Measurements from ENCODE around the gene DAPK1.

DNA sequence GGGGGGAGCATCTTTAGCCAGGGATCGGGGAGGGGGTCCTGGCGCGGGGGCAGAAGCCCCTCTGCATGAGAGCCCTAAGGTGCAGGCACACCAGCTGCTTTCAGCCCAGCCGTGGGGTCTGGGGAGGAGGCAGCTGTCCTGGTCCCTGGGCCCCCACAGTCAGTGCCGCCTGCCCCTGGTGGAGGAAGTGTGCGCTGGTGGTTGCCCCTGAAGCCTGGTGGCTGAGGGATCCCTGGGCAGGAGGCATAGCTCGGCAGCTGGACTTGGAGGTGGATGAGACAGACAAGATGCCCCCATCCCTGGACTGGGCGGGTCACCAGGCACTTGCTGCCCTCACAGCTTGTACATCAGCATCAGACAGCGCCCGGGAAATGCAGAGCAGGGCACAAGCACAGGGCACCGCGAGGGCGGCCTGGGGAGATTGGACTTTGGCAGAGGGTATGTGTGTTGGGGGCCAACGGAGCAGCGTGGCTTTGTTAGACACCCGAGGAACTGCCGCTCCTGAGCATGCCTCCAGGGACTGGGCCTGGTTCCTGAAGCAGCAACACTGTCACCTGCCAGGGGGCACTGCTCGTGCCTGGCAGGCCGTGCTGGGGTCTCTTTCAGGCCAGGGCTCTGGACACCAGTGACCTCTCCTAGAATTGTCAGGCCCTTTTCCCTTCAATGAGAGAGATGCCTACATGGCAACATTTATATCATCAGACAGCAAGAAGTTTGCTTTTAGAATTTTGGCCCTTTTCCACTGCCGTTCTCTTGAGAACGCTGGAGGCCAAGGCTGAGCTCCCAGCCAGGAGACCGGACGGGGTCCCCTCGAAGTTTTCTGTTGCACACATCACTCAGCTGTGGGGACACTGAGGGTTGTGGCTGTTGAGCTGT lies 186.3 kb downstream of the DAPK1 start:
- TF ChIP-seq SP3 (tag by site-specific recombination; IDR thresholded peaks at IDR 0.05) (no peak), ZNF121 (tag by site-specific recombination; IDR thresholded peaks at IDR 0.05) (no peak), GFI1B (tag by site-specific recombination; IDR thresholded peaks at IDR 0.05) (no peak), ZNF2 (tag by site-specific recombination; IDR thresholded peaks at IDR 0.05) (no peak), ZNF776 (tag by site-specific recombination; IDR thresholded peaks at IDR 0.05; ENCODE audit: borderline replicate concordance) (no peak), SCRT2 (tag by site-specific recombination; IDR thresholded peaks at IDR 0.05) (no peak)
- TF ChIP-seq, protein P1, sequence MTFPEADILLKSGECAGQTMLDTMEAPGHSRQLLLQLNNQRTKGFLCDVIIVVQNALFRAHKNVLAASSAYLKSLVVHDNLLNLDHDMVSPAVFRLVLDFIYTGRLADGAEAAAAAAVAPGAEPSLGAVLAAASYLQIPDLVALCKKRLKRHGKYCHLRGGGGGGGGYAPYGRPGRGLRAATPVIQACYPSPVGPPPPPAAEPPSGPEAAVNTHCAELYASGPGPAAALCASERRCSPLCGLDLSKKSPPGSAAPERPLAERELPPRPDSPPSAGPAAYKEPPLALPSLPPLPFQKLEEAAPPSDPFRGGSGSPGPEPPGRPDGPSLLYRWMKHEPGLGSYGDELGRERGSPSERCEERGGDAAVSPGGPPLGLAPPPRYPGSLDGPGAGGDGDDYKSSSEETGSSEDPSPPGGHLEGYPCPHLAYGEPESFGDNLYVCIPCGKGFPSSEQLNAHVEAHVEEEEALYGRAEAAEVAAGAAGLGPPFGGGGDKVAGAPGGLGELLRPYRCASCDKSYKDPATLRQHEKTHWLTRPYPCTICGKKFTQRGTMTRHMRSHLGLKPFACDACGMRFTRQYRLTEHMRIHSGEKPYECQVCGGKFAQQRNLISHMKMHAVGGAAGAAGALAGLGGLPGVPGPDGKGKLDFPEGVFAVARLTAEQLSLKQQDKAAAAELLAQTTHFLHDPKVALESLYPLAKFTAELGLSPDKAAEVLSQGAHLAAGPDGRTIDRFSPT (tag by site-specific recombination; IDR thresholded peaks at IDR 0.05): no peak
- TF ChIP-seq, protein P2, sequence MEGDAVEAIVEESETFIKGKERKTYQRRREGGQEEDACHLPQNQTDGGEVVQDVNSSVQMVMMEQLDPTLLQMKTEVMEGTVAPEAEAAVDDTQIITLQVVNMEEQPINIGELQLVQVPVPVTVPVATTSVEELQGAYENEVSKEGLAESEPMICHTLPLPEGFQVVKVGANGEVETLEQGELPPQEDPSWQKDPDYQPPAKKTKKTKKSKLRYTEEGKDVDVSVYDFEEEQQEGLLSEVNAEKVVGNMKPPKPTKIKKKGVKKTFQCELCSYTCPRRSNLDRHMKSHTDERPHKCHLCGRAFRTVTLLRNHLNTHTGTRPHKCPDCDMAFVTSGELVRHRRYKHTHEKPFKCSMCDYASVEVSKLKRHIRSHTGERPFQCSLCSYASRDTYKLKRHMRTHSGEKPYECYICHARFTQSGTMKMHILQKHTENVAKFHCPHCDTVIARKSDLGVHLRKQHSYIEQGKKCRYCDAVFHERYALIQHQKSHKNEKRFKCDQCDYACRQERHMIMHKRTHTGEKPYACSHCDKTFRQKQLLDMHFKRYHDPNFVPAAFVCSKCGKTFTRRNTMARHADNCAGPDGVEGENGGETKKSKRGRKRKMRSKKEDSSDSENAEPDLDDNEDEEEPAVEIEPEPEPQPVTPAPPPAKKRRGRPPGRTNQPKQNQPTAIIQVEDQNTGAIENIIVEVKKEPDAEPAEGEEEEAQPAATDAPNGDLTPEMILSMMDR (tag by site-specific recombination; IDR thresholded peaks at IDR 0.05): no peak
- TF ChIP-seq, protein P3, sequence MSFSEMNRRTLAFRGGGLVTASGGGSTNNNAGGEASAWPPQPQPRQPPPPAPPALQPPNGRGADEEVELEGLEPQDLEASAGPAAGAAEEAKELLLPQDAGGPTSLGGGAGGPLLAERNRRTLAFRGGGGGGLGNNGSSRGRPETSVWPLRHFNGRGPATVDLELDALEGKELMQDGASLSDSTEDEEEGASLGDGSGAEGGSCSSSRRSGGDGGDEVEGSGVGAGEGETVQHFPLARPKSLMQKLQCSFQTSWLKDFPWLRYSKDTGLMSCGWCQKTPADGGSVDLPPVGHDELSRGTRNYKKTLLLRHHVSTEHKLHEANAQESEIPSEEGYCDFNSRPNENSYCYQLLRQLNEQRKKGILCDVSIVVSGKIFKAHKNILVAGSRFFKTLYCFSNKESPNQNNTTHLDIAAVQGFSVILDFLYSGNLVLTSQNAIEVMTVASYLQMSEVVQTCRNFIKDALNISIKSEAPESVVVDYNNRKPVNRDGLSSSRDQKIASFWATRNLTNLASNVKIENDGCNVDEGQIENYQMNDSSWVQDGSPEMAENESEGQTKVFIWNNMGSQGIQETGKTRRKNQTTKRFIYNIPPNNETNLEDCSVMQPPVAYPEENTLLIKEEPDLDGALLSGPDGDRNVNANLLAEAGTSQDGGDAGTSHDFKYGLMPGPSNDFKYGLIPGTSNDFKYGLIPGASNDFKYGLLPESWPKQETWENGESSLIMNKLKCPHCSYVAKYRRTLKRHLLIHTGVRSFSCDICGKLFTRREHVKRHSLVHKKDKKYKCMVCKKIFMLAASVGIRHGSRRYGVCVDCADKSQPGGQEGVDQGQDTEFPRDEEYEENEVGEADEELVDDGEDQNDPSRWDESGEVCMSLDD (tag by site-specific recombination; IDR thresholded peaks at IDR 0.05): no peak
- TF ChIP-seq, protein P4, sequence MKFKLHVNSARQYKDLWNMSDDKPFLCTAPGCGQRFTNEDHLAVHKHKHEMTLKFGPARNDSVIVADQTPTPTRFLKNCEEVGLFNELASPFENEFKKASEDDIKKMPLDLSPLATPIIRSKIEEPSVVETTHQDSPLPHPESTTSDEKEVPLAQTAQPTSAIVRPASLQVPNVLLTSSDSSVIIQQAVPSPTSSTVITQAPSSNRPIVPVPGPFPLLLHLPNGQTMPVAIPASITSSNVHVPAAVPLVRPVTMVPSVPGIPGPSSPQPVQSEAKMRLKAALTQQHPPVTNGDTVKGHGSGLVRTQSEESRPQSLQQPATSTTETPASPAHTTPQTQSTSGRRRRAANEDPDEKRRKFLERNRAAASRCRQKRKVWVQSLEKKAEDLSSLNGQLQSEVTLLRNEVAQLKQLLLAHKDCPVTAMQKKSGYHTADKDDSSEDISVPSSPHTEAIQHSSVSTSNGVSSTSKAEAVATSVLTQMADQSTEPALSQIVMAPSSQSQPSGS (tag by site-specific recombination; IDR thresholded peaks at IDR 0.05; ENCODE audit: low read depth): no peak
- TF ChIP-seq, protein P5, sequence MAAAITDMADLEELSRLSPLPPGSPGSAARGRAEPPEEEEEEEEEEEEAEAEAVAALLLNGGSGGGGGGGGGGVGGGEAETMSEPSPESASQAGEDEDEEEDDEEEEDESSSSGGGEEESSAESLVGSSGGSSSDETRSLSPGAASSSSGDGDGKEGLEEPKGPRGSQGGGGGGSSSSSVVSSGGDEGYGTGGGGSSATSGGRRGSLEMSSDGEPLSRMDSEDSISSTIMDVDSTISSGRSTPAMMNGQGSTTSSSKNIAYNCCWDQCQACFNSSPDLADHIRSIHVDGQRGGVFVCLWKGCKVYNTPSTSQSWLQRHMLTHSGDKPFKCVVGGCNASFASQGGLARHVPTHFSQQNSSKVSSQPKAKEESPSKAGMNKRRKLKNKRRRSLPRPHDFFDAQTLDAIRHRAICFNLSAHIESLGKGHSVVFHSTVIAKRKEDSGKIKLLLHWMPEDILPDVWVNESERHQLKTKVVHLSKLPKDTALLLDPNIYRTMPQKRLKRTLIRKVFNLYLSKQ (tag by site-specific recombination; IDR thresholded peaks at IDR 0.05; ENCODE audit: borderline replicate concordance): no peak
- TF ChIP-seq, protein P6, sequence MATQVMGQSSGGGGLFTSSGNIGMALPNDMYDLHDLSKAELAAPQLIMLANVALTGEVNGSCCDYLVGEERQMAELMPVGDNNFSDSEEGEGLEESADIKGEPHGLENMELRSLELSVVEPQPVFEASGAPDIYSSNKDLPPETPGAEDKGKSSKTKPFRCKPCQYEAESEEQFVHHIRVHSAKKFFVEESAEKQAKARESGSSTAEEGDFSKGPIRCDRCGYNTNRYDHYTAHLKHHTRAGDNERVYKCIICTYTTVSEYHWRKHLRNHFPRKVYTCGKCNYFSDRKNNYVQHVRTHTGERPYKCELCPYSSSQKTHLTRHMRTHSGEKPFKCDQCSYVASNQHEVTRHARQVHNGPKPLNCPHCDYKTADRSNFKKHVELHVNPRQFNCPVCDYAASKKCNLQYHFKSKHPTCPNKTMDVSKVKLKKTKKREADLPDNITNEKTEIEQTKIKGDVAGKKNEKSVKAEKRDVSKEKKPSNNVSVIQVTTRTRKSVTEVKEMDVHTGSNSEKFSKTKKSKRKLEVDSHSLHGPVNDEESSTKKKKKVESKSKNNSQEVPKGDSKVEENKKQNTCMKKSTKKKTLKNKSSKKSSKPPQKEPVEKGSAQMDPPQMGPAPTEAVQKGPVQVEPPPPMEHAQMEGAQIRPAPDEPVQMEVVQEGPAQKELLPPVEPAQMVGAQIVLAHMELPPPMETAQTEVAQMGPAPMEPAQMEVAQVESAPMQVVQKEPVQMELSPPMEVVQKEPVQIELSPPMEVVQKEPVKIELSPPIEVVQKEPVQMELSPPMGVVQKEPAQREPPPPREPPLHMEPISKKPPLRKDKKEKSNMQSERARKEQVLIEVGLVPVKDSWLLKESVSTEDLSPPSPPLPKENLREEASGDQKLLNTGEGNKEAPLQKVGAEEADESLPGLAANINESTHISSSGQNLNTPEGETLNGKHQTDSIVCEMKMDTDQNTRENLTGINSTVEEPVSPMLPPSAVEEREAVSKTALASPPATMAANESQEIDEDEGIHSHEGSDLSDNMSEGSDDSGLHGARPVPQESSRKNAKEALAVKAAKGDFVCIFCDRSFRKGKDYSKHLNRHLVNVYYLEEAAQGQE (tag by site-specific recombination; IDR thresholded peaks at IDR 0.05): no peak
- TF ChIP-seq, protein P7, sequence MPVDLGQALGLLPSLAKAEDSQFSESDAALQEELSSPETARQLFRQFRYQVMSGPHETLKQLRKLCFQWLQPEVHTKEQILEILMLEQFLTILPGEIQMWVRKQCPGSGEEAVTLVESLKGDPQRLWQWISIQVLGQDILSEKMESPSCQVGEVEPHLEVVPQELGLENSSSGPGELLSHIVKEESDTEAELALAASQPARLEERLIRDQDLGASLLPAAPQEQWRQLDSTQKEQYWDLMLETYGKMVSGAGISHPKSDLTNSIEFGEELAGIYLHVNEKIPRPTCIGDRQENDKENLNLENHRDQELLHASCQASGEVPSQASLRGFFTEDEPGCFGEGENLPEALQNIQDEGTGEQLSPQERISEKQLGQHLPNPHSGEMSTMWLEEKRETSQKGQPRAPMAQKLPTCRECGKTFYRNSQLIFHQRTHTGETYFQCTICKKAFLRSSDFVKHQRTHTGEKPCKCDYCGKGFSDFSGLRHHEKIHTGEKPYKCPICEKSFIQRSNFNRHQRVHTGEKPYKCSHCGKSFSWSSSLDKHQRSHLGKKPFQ (tag by site-specific recombination; IDR thresholded peaks at IDR 0.05): no peak
